HG03039 (cell line): ENCODE results near the gene SERPINB2.
"Not testable (repeated sequence)": the region's sequence is repeated elsewhere in the genome, so short reads cannot be mapped to it uniquely, and the experiment has no call there.

Experiments used
- ATAC-seq: cut with Tn5 transposase; IDR thresholded peaks from one replicate; pipeline ENCODE4 v1.9.1; 2021; ENCODE audit warnings: mild to moderate bottlenecking, moderate library complexity; ENCODE audit not compliant: unreplicated experiment

Gene SERPINB2

DNA sequence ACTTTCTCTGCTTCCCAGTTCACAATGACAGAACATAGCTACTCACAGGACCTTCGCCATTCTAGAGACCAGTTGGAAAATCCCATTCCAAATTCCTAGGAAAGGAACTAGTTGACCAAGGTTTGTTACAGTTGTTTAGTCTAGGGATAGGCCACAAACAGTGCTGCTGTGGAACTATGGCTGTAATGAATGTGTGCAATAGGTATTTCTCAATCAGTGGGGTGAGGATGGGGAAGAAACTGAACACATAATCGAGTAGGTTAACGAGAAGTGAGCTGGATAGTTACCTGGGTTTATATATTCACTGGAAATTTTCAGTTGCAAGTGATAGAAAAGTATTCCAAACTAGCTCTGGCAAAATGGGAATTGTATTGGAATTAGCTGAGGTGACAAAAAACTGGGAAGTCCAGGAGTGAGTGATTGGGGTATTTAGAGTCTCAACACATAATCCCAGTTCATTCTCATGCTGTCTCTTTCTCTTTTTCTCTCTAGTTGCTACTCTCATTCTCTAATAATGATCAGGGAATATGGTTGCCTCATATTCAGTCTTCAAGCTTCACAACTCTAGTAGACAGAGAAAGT, 43.4 kb downstream of the SERPINB2 start:
- ATAC-seq = no peak

DNA sequence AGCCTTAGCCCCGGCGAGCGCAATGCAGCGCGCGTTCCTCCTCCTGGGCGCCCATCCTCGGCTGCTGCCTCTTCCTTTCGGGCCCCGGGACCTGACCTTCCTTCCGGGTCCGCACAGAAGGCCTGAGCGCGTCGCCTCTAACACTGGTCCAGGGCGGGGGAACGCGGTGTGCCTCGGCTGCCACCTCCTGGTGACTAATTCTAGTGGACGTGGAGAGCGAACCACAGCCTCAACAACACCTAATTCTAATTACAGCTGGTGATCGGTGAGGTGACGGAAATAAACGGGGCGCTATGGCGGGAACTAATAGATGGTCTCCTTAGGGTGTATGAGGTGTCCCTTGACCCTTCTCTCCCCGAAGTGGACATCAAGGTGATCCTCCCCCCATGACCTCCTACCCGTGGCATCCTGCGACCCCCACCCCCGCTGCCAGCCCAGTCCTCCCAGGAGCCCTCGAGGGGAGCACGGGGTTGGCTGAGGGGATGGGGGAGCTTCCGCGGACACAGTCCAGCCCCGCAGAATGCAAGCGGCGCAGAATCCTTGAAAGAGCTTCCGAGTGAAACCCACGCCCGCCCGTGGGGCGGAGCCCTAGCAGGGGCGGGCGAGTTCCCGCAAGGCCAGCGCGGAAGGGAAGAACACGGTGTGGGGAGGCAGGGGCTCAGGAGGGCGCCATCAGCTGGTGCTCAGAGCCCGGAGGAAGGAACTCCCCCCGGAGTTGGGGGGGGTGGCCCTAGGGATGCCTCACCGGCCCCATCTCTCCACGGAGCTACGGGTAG, 48.8 kb downstream of the SERPINB2 start:
- ATAC-seq = peak; percentile 98

DNA sequence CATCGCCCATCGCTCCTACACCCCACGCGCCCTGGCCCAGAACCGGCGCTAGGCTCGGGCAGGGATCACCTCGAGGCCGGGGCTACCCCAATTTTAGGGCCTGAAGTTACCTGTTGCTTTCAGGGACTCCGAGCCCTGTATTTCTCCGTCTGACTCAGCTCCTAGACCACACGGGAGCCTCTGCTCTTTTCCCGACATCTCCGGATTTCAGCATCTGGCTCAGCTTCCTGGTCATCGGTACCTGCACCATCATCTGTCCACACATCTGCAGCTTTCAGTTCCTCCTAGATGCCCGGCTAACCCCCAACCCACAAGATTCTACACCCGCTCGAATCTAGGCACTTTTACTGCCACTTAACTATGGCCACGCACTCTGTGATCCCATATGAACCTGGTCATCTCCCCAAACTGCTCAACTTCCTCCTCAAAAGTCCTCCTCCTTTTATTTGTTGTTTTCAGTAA, 49.5 kb downstream of the SERPINB2 start:
- peak; percentile 36 for ATAC-seq

DNA sequence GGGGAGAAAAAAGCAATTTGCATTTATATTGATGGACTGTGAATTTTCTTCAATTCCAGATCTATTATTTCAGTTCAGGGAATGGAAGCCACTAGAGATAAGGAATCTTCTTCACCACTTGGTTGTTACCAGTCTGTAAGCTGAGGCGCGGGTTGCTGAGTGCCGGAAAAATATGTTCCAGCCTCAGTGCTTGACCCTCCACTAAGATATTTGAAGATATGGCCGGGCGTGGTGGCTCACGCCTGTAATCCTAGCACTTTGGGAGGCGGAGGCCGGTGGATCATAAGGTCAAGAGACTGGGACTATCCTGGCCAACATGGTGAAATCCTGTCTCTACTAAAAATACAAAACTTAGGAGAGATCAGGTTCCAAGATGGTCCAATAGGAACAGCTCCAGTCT, 52.5 kb downstream of the SERPINB2 start:
- ATAC-seq = no peak

DNA sequence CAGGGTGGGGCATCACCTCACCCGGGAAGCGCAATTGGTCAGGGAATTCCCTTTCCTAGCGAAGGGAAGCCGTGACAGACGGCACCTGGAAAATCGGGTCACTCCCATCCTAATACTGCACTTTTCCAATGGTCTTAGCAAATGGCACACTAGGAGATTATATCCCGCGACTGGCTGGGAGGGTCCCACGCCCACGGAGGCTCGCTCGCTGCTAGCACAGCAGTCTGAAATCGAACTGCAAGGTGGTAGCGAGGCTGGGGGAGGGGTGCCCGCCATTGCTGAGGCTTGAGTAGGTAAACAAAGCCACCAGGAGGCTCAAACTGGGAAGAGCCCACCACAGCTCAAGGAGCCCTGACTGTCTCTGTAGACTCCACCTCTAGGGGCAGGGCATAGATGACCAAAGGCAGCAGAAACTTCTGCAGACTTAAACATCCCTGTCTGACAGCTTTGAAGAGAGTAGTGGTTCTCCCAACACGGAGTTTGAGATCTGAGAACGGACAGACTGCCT, 53.1 kb downstream of the SERPINB2 start:
- ATAC-seq = not testable (repeated sequence)

DNA sequence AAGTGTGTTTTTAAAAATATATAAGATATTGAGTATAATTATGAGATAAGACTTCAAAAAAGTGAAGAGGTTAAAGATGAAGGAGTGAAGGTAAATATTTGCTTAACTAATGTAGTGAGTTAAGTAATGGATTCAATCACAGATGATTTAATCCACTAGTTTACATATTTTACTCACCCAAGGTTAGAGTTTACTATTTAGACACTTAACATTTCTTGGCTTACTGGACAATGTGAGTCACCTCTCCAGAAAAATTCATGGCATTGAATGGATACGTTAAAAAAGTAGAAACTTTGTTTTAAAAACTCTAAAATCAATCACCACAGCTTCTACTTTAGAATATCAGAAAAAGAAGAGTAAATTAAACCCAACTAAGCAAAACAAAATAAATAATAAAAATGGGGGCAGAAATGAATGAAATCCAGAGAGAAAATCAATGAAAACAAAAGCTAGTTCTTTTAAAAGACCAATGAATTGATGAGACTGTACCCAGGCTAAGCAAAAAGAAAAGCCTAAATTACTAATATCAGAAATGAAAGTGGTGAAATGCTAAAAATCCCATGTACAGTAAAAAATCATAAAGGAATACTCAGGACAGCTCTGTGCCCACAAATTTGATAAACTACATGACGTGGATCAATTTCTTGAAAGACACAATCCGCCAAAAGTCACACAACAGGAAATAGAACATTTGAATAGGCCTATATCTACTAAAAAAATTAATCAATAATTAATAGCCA, 59.7 kb downstream of the SERPINB2 start:
- no peak for ATAC-seq

DNA sequence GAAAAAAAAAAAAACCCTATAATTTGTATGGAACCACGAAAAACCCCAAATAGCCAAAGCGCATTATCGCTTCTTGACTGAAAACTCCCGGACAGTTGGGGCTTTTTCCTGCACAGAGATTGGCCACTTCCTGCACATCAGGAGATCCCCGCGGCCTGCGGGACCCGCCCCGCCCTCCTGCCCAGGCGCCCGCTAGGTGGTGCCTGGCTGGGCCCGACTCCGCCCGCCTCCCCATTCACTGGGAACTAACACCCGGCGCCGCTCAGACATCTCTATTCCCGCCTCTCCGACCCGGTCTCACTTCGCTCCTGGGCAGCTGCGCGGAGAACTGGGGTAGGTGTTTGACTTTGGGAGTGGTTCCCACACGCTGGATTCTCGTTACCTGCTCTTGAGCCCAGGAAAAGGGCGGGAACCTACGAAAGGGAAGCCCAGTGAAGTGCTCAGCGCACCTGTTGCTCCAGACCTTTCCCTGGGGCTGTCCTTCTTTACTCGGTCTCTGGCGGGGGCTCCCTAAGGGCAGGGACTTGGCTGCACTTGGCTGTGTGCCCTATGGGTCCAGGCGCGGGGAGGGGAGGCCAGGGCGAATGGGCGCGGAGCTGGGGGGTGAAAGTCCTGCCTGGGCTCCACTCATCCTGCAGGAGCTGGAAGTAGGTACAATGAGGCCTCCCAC, 61.7 kb downstream of the SERPINB2 start, which contains the start of gene HMSD:
HMSD (plus strand) TSS at position 234 of the 670 bp plus-strand sequence. CDS start 4,155 bp downstream, outside the sequence.
- peak; percentile 94 for ATAC-seq

DNA sequence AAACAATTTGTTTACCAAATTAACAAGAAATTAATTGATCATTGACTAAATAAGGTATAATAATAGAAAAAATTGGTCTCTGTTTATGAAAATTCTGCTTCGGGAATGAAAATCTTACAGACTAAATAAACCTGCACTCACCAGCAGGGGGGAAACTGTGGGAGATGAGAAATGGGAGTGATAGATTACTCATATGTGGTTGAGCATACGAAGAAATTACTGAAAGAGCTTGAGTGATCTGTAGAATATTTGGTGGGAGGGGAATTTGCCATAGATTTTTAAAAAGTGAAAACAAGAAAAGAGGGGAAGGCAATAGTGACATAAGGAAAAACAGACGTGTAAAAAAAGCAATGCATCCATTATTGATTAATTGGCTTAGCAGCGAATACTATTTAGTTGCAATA, 63.8 kb downstream of the SERPINB2 start:
- ATAC-seq = peak; percentile 46
